ENCODE measurements around the gene AKAP12. TPM values are rescaled to one million over a fixed set of nuclear protein-coding genes. Genes with fewer than 3 reads are reported as not detected.
A peak's percentile ranks its signal among the peaks of the same experiment; 100 is the strongest.

The AKAP12 gene
- total RNA-seq, 2 donors from 2014 or later: 102 to 167 TPM

DNA sequence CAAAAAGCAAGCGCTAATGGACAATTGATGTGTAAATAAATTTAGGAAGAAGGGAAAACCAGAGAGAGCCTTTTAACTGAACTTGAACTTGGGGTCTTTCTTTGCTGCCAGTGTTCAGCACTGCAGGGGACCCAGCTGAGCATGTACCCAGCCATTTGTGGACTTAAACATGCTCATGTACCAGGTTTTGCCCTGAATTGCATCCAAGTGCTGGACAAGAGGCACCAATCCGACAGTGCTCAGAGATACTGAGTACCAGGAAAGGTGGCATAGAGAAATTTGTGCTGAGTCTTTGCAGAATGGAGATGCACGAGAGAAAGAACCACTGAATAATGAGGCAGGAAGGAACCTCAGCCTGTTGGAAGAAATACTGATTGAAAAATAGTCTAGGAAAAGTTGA is 16.0 kb downstream of the AKAP12 start:
- Histone ChIP-seq H3K4me1 (ENCODE audit: control insufficient read depth in 1 of 2, low read depth in 2 of 2) (peaks cover 4 to 44% of the 10 kb centered on the region in 2 donors), H3K27ac (peak overlapping the region in 1 of 2 donors; percentile 8), H3K4me3 (no peak overlapping the region), H3K27me3 (replicated peaks; ENCODE audit: insufficient read depth) (no peaks in the 10 kb centered on the region), H3K36me3 (no peaks in the 10 kb centered on the region), H3K9me3 (no peaks in the 10 kb centered on the region)
- TF ChIP-seq, protein P1, sequence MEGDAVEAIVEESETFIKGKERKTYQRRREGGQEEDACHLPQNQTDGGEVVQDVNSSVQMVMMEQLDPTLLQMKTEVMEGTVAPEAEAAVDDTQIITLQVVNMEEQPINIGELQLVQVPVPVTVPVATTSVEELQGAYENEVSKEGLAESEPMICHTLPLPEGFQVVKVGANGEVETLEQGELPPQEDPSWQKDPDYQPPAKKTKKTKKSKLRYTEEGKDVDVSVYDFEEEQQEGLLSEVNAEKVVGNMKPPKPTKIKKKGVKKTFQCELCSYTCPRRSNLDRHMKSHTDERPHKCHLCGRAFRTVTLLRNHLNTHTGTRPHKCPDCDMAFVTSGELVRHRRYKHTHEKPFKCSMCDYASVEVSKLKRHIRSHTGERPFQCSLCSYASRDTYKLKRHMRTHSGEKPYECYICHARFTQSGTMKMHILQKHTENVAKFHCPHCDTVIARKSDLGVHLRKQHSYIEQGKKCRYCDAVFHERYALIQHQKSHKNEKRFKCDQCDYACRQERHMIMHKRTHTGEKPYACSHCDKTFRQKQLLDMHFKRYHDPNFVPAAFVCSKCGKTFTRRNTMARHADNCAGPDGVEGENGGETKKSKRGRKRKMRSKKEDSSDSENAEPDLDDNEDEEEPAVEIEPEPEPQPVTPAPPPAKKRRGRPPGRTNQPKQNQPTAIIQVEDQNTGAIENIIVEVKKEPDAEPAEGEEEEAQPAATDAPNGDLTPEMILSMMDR (IDR thresholded peaks at IDR 0.05): no peak
- ATAC-seq (ENCODE audit: insufficient number of reproducible peaks, low FRiP score, low read depth): no peak
- DNase-seq (ENCODE audit: low spot score): no peak

GRCh38 chr6:151257985-151258445 is 18.2 kb downstream of the AKAP12 start:
- H3K27me3 ChIP-seq (replicated peaks; ENCODE audit: insufficient read depth): no peaks in the 10 kb centered on the region
- H3K4me3 ChIP-seq: no peak overlapping the region
- TF ChIP-seq, protein P1 (IDR thresholded peaks at IDR 0.05): no peak
- DNase-seq (ENCODE audit: low spot score) (no peak), ATAC-seq (ENCODE audit: insufficient number of reproducible peaks, low FRiP score, low read depth) (no peak)
- H3K27ac ChIP-seq: no peak overlapping the region
- H3K9me3 ChIP-seq: no peaks in the 10 kb centered on the region
- H3K4me1 ChIP-seq (ENCODE audit: control insufficient read depth in 1 of 2, low read depth in 2 of 2): peaks cover 4 to 47% of the 10 kb centered on the region in 2 donors
- no peaks in the 10 kb centered on the region for H3K36me3 ChIP-seq

- H3K27ac ChIP-seq: no peak overlapping the region
- no peaks in the 10 kb centered on the region for H3K36me3 ChIP-seq
- no peak for ATAC-seq (ENCODE audit: insufficient number of reproducible peaks, low FRiP score, low read depth)
- no peaks in the 10 kb centered on the region for H3K9me3 ChIP-seq
- no peaks in the 10 kb centered on the region for H3K27me3 ChIP-seq (replicated peaks; ENCODE audit: insufficient read depth)
- H3K4me1 ChIP-seq (ENCODE audit: control insufficient read depth in 1 of 2, low read depth in 2 of 2): peaks cover 4 to 31% of the 10 kb centered on the region in 2 donors
- no peak for DNase-seq (ENCODE audit: low spot score)
- TF ChIP-seq, protein P1 (IDR thresholded peaks at IDR 0.05): no peak
- H3K4me3 ChIP-seq: no peak overlapping the region
Measured at GRCh38 chr6:151260205-151260604, 20.4 kb downstream of the AKAP12 start.

DNA sequence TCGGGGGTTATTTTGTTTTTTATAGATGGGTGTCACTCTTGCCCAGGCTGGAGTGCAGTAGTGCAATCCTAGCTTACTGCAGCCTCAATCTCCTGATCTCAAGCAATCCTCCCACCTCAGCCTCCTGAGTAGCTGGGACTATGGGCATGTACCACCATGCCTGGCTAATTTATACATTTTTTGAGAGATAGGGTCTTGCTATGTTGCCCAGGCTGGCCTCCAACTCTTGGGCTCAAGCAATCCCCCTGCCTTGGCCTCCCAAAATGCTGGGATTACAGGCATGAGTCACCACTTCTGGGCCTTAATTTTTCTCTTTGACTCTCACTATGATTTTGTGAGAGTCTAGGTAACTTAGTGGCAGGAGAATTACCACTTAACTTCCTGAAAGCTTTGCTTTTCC is 23.3 kb downstream of the AKAP12 start:
- DNase-seq (ENCODE audit: low spot score): no peak
- no peaks in the 10 kb centered on the region for H3K36me3 ChIP-seq
- no peak overlapping the region for H3K27ac ChIP-seq
- H3K9me3 ChIP-seq: no peaks in the 10 kb centered on the region
- H3K27me3 ChIP-seq (replicated peaks; ENCODE audit: insufficient read depth): no peaks in the 10 kb centered on the region
- no peak overlapping the region for H3K4me3 ChIP-seq
- TF ChIP-seq, protein P1 (IDR thresholded peaks at IDR 0.05): no peak
- no peak for ATAC-seq (ENCODE audit: insufficient number of reproducible peaks, low FRiP score, low read depth)
- H3K4me1 ChIP-seq (ENCODE audit: control insufficient read depth in 1 of 2, low read depth in 2 of 2): peaks cover 4 to 21% of the 10 kb centered on the region in 2 donors

DNA sequence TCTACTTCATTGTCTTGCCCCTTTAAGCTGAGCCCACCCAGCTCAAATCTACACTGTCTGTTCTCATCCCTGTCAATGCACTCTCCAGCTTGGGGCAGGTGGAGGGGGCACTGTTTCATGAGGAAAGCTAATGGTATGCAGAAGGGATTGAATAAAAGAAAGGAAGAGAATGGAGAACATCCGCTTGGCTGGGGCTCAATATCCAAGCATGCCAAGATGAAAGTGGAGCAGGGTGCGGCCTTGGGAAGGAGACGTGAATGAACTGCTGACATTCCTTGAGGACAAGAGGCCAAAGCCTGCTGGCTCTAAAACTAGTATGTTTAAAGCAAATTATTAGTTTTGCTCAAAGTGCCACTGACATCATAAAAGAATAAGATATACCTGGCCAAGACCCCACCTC is 24.2 kb downstream of the AKAP12 start:
- Histone ChIP-seq H3K9me3 (no peaks in the 10 kb centered on the region), H3K27me3 (replicated peaks; ENCODE audit: insufficient read depth) (no peaks in the 10 kb centered on the region), H3K36me3 (no peaks in the 10 kb centered on the region), H3K27ac (no peak overlapping the region), H3K4me1 (ENCODE audit: control insufficient read depth in 1 of 2, low read depth in 2 of 2) (peaks cover 4 to 14% of the 10 kb centered on the region in 2 donors), H3K4me3 (no peak overlapping the region)
- TF ChIP-seq, protein P1 (IDR thresholded peaks at IDR 0.05): no peak
- DNase-seq (ENCODE audit: low spot score) (no peak), ATAC-seq (ENCODE audit: insufficient number of reproducible peaks, low FRiP score, low read depth) (no peak)

Data from thoracic aorta (tissue), 2 donors.